NCI-H2171 (cell line): ENCODE data around the gene DMD.

ENCODE experiments used
- DNase-seq: peaks from one replicate; lab custom pipeline; 2025; lab: John Stamatoyannopoulos, UW

The DMD gene

DNA sequence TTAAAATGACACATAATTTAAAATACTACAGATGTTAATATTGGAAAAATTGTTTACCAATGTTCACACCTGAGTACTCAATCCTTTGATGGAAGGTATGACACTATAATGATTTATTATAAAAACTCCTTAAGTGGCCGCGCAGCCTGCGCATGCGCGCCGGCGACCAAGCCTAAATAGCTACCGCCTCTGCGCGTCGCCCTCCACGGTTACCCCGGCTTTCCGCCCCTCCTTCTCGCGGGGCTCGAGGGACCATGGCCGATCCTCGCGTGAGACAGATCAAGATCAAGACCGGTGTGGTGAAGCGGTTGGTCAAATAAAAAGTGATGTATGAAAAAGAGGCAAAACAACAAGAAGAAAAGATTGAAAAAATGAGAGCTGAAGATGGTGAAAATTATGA, 170.2 kb downstream of the DMD start:
- DNase-seq: no peak

DNA sequence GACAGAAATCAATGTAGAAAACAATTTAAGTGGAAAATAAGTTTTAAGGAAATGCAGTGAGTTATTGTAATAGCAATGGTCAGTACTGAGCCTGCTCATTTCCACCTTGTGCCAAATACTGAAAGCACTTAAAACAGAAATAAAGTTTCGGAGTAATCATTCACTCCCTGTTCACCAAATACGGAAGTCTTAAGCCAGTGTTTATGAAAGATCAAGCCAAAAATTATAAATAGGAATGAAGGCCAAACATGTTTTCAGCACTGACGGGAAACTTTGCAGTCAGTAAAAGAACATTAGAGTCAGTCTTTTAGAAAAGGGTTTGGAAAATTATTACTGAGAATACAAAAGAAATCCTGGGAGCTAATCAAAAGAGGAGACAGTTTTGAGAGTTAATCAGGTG, 178.6 kb downstream of the DMD start:
- DNase-seq: no peak

DNA sequence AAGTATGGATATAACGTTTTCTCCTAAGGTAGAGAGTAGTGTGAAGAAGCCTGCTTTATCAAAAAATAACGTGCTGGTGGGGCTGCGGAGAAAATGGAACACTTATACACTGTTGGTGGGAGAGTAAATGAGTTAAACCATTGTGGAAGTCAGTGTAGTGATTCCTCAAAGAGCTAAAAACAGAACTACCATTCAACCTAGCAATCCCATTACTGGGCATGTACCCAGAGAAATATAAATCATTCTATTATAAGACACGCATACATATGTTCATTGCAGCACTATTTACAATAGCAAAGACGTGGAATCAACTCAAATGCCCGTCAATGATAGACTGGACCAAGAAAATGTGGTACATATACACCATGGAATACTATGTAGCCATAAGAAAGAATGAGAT, 196.4 kb downstream of the DMD start:
- no peak for DNase-seq

DNA sequence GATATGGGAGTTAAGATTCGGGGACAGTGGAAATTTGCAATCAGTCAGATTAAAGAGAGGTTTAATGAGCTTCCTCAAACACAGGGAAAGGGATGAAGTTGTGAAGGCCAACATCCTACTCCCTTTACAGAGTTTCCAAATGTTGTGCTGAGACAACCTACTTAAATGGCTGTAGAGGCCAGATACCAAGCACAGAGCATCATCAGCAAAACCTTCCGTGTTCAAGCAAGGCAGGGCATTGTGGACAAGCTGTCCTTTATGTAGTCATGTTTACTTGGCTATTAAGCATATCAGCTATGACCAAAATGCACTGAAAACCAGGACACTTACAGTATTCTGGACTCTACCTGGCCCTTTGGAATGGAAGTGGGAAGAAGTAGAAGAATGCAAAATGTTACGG, 197.3 kb downstream of the DMD start:
- DNase-seq: no peak

DNA sequence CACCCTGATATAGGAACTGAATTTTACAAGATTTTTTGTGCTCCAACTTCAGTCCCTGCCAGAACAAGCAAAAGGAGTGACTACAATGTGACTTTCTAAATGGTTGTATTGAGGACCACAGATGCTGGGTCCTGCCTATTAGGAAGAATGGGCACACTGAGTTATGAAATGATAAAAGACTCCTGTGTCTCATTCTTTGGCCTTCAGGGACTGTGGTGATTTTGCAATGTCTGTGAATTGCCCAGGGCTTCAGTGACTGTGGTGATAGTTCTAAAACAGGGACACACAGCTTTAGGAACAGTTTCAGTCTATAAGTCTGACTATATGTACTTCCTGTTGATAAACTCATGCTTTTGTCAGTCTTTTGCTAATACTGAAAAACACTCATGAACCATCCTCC, 210.2 kb downstream of the DMD start:
- no peak for DNase-seq

DNA sequence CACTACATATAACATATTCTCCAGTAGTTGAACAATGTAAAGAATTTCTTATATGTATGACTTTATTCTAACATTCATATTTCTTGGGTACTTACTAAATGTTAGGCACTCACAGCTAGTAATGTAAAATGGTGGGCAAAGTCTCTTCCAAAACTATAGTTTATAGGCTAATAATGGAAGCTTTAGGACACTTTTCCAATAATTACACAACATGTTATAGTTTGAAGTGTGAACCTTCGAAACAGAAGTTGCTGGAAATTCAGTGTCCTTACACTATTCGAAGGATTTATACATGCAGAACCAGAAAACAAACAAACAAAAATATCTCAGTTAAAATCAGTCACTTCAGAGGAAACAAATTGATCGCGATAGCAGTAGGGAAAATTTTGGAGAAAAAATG, 212.6 kb downstream of the DMD start:
- DNase-seq: no peak

DNA sequence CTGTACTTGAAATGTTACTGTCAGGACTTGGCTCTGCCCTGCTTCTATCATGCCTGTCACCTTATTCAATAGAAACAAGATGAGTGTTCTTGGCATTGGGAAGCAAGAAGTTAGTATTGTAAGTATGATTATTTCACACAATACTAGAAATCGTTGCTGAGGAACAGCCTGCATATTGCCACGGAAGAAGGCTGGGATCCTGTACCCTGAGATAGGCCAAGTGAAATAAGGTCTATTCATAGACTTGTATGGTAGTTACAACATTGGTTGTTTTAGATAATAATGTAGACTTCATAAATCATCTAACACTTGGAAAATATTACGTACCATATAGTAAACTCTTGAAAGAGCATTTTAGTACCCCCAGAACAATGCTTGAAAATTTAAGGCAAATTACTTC, 215.9 kb downstream of the DMD start:
- DNase-seq: no peak

DNA sequence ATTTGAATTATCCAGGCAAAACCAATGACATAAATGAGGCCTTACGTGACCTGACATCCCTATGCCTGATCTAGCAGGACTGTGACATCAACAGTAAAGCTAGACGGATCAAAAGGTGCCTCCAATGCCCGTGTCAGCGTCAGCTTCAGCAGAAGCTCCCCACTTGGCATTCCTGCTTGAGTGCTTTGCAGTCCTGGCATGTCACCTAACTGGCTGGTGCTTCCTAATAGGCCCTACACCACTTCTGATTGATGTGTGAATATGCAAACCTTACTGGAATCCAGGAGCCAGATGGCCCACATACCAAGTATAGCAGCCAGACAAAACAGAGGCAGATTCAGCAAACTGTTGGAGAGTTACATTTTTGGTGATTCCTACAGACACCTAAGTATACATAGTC, 224.2 kb downstream of the DMD start:
- DNase-seq: no peak

DNA sequence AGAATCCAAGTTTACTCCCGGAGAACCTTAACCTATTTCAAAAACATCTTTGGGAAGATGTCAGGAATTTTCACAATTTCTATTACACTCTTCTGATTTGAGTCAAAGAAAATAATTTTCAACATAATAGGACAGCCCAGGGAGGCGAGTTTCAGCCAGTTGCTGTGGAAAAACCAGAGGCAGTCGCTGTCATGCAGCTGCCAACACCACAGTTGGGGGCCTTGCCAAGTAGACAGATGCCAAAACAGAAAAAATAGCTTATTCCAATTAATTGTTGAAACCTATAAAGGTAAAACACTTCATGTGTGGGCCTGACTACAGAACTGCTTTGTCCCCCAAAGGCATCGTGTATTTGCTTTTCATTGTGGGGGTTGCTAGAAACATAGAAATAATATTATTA, 225.8 kb downstream of the DMD start:
- DNase-seq: no peak

DNA sequence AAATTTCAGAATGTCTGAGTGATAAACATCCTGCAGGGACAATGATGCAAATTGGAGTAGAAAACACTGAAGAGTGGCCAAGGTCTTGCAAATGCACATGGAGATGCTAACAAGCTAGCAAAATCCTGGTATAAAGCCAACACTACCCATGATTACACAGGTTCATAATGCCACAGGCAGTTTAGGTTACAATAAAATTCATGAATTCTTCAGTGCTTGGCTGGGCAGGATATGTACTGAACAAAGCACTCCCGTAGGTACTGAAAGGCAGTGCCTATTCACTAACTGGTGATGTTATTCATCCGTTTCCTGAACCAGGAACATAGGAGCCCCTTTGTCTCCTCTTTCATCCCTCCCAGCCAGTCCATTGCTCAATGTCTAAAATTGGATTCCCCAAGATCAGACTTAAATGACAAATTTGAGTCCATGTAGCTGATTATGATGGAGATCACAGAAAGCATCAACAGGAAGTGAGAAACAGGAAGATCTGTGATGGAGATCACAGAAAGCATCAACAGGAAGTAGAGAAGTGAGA, 244.5 kb downstream of the DMD start:
- no peak for DNase-seq

DNA sequence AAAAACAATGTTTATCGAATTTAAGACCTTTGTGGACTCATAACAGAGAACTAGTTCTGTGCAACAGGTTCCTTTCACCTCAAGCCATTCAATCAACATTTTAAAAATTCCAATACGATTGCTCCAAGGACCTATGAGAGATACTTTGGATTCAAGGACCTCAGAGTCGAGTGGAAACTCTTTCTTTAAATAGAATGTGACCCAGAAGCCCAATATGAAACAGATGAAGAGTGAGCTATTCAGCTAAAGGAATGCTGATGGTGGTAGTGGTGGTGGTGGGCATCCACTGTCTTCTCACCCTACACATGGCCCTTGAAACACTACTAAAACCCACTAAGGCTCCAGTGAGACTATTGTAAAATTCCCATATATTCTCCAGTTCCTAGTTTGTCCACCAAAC, 257.2 kb downstream of the DMD start:
- DNase-seq: no peak

DNA sequence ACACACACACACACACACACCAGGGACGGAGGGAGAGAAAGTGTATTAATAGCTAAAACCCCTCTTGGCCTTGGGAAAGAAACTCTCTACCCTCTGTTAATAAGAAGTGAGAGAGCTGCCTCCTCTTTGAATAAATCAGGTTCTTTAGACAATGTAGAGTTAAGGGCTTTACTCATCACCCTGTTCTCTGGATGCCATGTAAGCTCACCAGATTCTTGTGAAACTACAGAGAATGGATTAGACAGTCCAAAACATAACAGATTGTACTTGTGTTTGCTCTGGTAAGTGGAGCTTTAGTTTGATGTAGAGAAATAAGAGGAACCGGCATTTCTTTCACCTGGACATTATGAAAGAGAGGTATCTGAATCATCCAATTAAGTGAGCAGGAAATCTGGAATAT, 263.2 kb downstream of the DMD start:
- no peak for DNase-seq

DNA sequence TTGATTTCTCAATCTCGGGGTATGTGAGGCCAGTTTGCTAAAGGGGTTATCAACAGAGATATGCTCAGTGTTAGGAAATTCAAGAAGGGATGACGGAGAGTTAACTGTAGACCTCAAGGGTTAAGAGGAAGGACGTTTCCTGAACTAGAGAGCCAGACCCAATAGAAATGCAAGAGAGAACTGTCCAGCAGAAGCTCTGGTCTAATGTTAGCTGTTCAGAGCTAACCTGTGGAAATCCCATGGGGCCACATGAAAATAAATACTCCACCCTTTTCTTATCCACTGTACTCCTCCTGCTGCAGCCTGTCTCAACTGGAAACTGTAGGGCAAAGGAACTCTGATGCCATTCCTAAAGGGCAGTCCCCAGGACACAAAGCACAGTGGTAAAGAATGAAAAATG, 274.3 kb downstream of the DMD start:
- DNase-seq: no peak

DNA sequence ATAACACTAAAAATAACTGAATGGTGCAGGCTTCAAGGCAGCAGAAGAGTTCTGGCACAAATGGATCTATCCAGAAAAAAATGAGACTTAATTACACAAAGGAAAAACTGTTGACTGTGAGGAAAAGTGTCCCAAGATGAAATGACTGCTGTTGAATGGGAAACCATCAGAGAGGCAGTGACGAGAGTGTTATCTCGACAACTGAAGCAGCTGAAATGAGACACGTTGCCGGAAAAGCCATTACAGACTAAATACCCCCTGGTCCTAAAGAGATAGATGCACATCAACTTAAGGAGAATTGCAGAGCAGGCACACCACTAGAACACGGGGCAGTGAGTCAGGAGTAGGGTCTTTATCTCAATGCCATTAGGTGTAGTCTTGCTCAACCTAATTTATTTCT, 277.8 kb downstream of the DMD start:
- no peak for DNase-seq

DNA sequence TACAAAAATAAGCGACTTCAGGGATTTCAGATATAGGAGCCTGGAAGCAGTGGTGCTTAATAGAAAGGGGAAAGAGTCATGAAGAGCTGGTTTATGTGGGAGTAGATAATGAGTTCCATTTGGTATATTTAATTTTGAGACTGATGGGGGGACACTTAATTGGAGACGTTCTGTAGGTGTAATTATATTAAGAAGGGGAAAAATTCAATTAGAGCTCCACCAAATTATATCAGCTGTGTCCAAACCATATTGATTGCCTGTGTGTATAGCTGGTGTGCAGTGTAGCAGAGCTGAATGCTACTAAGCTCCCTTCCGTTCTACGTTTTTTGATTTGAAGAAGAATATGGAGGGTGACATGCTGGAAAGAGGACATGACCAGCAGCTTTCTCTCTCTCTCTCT, 282.3 kb downstream of the DMD start:
- no peak for DNase-seq

DNA sequence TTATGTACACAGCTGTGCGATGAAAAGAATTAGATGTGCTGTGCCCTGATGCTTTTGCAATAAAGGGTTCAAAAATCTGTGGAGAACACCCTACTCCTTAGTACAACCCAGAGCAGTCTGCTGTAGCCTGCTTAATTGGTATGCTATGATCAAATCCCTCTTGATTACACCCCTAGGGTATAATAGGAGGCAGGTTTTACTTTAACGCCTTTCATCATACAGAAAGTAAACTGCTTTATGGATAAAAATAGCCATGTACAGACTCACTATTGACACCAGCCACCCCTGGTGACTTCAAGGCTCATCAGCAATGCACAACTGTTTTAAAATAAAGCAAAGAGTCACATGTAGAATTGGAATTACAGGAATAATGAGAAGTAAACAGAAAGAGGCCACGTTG, 315.3 kb downstream of the DMD start:
- DNase-seq: no peak

DNA sequence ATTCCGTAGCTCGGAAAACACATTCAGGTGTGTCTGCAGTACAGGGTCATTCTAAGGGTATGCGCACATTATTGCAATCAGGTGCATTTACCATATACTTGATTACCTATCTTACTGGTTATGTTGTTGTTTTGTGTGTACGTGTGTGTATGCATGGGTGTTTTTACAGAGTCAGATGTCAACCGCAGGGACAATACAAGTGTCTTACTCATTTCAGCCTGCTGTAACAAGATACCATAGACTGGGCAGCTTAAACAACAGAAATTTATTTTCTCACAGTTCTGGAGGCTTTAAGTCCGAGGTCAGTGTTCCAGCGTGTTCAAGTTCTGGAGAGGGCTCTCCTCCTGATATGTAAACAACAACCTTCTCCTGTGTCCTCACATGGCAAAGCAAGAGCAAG, 316.7 kb downstream of the DMD start:
- DNase-seq: no peak

DNA sequence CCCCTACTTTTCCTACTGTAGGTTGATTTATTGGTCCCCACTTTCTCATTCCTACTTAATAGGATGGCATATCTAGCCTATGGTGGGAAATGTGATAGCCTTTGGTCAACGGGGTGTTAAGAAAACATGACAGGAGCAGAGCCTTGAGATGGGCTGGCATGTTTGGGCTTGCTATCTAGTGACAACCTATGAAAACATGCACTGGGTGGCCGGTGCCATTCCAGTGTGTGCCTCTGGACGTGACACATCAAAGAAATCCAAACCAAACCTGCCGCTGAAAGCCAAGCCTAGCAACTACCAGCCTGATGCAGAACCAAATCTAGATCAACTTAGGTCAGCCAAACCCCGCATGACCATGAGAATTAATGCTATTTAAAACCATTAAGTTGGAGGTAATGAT, 317.6 kb downstream of the DMD start:
- DNase-seq: no peak

DNA sequence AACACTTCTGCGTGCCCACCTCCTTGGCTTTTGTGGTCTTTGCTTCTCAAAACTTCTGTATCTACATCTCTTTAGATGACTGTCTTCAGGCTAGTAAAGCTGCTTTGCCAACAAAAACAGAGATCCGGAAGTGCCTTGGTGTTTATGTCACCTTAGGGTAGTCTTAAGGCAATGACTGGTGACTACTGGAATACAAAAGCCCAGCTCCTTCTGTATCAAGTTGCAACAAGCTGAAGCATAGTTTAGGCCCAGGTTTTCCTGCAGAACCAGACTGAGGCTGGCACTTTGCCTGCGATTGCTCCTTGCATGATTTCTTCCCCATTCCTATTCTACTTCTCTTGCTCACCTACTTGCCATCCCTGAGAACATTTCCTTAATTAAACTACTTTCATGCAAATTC, 333.8 kb downstream of the DMD start:
- DNase-seq: no peak

DNA sequence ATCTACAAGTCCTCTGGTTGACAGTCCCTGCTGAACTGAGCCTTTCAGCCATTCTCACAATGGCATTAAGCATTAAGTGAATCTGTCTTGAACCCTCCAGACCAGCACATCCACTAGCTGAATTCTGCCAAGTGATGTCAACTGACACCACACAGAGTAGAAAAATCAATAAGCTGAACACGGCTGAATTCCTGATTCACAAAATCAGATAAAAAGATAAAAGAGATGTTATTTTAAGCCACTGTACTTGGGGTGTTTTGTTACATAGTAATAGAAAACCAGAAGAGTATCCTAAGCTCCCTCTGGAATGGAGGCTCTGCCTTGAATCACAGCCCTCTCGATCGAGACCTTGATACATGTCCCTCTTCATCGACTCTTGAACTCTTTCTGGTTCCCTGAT, 336.5 kb downstream of the DMD start:
- no peak for DNase-seq

DNA sequence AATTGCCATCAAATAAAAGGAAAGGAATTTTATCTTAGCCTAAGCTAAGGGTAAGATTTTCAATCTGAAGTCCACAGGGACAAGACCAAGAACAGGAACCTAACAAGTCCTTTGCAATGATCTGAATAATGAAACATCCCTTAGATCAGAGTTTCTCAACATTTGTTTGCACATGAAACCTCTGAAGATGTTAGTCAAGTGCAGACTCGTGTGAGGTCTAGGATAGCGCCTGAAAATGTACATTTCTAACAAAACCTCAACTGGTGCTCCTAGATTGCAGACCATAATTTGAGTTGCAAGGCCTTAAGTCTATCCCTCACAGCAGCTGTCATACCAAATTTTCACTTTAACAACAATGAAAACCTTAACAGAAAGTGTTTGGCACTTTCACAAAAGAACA, 337.6 kb downstream of the DMD start:
- DNase-seq: no peak

DNA sequence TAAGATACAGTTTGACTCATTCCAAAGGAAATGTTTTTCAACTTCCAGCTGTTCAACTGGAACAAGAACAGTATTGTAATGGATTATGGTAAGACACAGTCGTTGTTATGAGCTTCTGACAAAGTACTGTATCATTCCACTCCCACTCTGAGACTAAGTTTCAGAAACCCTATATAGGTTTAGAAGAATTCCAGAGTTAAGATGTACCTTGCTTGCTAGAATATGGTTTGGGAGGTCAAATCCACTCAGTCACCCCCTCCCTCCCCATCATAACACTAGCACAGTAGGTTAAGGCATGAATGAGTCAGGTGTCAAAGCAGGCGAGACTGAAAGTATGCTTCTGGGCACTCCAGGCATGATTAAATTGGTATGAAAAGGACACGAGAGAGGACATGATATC, 339.7 kb downstream of the DMD start:
- no peak for DNase-seq

DNA sequence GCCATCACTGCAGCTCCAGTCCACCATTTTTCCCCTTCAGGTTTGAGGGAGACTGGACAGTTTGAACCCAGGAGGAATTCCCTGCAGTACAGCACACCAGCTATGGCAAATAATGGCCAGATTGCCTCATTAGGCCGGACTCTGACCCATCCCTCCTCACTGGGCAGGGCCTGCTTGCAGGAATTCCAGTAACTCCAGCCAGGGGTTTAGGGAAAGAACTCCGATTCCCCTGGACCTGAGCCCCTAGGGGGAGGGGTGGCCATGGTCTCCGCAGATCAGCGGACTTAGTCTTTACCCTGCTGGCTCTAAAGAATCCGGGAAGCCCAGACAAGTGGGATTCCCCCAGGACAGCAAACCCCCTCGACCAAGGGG, 342.8 kb downstream of the DMD start:
- no peak for DNase-seq

DNA sequence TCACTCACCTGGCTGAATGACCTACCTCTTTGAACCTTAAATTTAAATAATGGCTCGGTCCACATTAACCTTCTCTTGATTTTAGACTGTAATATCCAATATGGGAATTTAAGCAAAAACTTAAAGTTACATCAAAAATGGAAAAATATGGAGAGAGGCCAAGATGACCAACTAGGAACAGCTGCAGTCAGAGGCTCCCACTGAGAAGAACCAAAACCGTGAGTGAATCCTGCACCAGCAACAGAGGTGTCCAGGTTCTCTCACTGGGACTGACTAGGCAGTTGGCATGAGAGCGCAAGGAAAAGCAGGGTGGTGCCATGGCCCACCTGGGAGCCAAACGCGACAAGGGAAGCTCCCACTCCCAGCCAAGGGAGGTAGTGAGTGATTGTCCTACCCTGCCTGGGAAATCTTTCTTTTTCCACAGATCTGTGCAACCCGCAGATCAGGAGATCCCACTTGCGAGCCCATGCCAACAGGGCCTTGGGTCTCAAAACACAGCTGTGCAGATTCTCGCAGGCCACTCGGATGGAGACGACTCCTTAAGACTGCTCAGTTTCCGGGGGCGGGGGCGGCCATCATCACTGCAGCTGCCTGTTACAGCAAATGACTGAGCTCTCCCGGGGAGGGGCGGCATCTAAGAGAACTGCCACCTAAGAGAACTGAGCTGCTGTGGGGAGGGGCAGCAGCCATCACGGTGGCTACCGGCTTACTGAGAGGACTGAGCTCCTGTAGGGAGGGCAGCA, 343.4 kb downstream of the DMD start:
- no peak for DNase-seq

DNA sequence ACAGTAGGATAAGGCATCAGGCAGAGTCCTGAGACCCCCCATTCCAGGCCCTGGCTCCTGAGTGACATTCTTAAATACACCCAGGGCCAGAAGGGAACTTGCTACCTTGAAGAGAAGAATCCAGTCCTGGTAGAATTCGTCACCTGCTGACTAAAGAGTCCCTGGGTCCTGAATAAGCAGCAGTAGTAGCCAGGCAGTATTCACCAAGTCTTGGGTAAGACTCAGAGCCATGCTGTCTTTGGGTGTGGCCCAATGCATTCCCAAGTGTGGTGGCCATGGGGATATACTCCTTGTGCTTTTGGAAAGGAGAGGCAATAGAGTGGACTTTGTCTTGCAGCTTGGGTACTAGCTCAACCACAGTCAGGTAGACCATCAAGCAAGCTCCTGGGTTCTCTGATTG, 359.1 kb downstream of the DMD start:
- no peak for DNase-seq
